Measurements from ENCODE around the gene POPDC3. TPM values are rescaled to one million over a fixed set of nuclear protein-coding genes. Genes with fewer than 3 reads are reported as not detected.

The POPDC3 gene
- total RNA-seq, 1 donor from 2014 or later, result 10.9 TPM

- TF ChIP-seq CTCF (IDR thresholded peaks at IDR 0.05; ENCODE audit: partially characterized antibody, unreplicated experiment), result no peak
- no peak overlapping the region for H3K27ac Mint-ChIP-seq (ENCODE audit: unreplicated experiment)
- H3K27me3 Mint-ChIP-seq (ENCODE audit: unreplicated experiment), result no peaks in the 10 kb centered on the region
- H3K36me3 Mint-ChIP-seq (ENCODE audit: unreplicated experiment), result no peaks in the 10 kb centered on the region
- no peaks in the 10 kb centered on the region for H3K4me1 Mint-ChIP-seq (ENCODE audit: low read depth, unreplicated experiment)
- no peak overlapping the region for H3K4me3 Mint-ChIP-seq (ENCODE audit: unreplicated experiment)
- no peaks in the 10 kb centered on the region for H3K9me3 Mint-ChIP-seq (ENCODE audit: unreplicated experiment)
- no peak for DNase-seq
Observed at GRCh38 chr6:105196076-105196475, 16.3 kb upstream of the POPDC3 start.

- TF ChIP-seq CTCF (IDR thresholded peaks at IDR 0.05; ENCODE audit: partially characterized antibody, unreplicated experiment), result no peak
- Mint-ChIP-seq H3K4me1 (ENCODE audit: low read depth, unreplicated experiment) (no peaks in the 10 kb centered on the region), H3K27ac (ENCODE audit: unreplicated experiment) (no peak overlapping the region), H3K36me3 (ENCODE audit: unreplicated experiment) (no peaks in the 10 kb centered on the region), H3K27me3 (ENCODE audit: unreplicated experiment) (no peaks in the 10 kb centered on the region), H3K4me3 (ENCODE audit: unreplicated experiment) (no peak overlapping the region), H3K9me3 (ENCODE audit: unreplicated experiment) (no peaks in the 10 kb centered on the region)
- no peak for DNase-seq
Observed at GRCh38 chr6:105194591-105194990, 14.8 kb upstream of the POPDC3 start.

GRCh38 chr6:105194106-105194505, 14.3 kb upstream of the POPDC3 start:
- H3K27ac Mint-ChIP-seq (ENCODE audit: unreplicated experiment), result no peak overlapping the region
- no peak for TF ChIP-seq CTCF (IDR thresholded peaks at IDR 0.05; ENCODE audit: partially characterized antibody, unreplicated experiment)
- no peaks in the 10 kb centered on the region for H3K4me1 Mint-ChIP-seq (ENCODE audit: low read depth, unreplicated experiment)
- DNase-seq, result no peak
- H3K9me3 Mint-ChIP-seq (ENCODE audit: unreplicated experiment), result no peaks in the 10 kb centered on the region
- H3K4me3 Mint-ChIP-seq (ENCODE audit: unreplicated experiment), result no peak overlapping the region
- no peaks in the 10 kb centered on the region for H3K36me3 Mint-ChIP-seq (ENCODE audit: unreplicated experiment)
- no peaks in the 10 kb centered on the region for H3K27me3 Mint-ChIP-seq (ENCODE audit: unreplicated experiment)

GRCh38 chr6:105193647-105194046, 13.8 kb upstream of the POPDC3 start:
- H3K36me3 Mint-ChIP-seq (ENCODE audit: unreplicated experiment), result no peaks in the 10 kb centered on the region
- TF ChIP-seq CTCF (IDR thresholded peaks at IDR 0.05; ENCODE audit: partially characterized antibody, unreplicated experiment), result no peak
- no peaks in the 10 kb centered on the region for H3K4me1 Mint-ChIP-seq (ENCODE audit: low read depth, unreplicated experiment)
- no peak overlapping the region for H3K4me3 Mint-ChIP-seq (ENCODE audit: unreplicated experiment)
- H3K9me3 Mint-ChIP-seq (ENCODE audit: unreplicated experiment), result no peaks in the 10 kb centered on the region
- no peak overlapping the region for H3K27ac Mint-ChIP-seq (ENCODE audit: unreplicated experiment)
- DNase-seq, result no peak
- H3K27me3 Mint-ChIP-seq (ENCODE audit: unreplicated experiment), result no peaks in the 10 kb centered on the region

GRCh38 chr6:105192707-105193465, 13.1 kb upstream of the POPDC3 start:
- Mint-ChIP-seq H3K27me3 (ENCODE audit: unreplicated experiment) (no peaks in the 10 kb centered on the region), H3K9me3 (ENCODE audit: unreplicated experiment) (no peaks in the 10 kb centered on the region), H3K27ac (ENCODE audit: unreplicated experiment) (no peak overlapping the region), H3K36me3 (ENCODE audit: unreplicated experiment) (no peaks in the 10 kb centered on the region), H3K4me3 (ENCODE audit: unreplicated experiment) (no peak overlapping the region), H3K4me1 (ENCODE audit: low read depth, unreplicated experiment) (no peaks in the 10 kb centered on the region)
- no peak for DNase-seq
- TF ChIP-seq CTCF (IDR thresholded peaks at IDR 0.05; ENCODE audit: partially characterized antibody, unreplicated experiment), result no peak

Measured in glutamatergic neuron (in vitro differentiated cells).